NCI-H82 treated with DMSO at 0.1 percent for 48 hours (cell line): Measurements from ENCODE around the gene ANKRD27.
"Not testable (repeated sequence)": the region's sequence is repeated elsewhere in the genome, so short reads cannot be mapped to it uniquely, and the experiment has no call there.

Experiments
- DNase-seq: peaks from one replicate; lab custom pipeline; 2025; ENCODE audit not compliant: unreplicated experiment; lab: John Stamatoyannopoulos, UW

Gene ANKRD27

GRCh38 chr19:32607479-32607878, 67.5 kb downstream of the ANKRD27 start:
- no peak for DNase-seq

DNA sequence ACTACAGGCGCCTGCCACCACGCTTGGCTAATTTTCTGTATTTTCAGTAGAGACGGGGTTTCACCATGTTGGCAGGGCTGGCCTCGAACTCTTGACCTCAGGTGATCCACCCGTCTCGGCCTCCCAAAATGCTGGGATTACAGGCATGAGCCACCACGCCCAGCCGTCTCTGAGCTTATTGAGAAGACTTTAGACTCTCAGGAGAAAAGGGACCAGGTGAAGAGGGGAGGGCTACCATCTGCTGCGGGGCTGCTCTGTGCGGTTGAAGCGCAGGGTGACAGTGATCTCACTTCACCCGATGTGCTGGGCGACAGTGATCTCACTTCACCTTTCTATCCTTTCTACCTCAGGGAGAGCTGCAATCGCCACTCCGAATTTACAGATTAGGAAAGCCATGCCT, 68.7 kb downstream of the ANKRD27 start:
- DNase-seq = no peak

GRCh38 chr19:32605544-32605943, 69.4 kb downstream of the ANKRD27 start:
- no peak for DNase-seq

GRCh38 chr19:32603961-32604360, 71.0 kb downstream of the ANKRD27 start:
- DNase-seq = no peak

DNA sequence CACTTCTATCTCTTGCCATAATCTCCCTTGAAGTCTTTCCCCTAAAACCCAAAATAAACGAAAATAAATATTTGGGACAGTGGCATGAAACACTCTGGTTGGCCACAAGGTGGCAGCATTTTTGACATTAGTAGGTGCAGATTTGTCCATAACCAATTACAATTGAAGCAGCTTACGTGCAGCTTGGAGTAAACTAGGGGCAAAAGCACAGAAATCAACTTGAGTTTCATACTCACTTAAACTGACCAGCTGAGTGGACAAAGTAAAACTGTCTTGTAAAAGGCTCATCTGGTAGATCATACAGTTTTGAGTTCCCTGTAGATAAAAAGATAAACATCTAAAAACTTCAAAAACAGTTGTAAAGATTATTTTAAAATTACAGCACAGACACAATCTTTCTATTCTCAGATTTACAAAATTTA, 75.2 kb downstream of the ANKRD27 start:
- DNase-seq = peak; percentile 23

GRCh38 chr19:32599258-32599657, 75.7 kb downstream of the ANKRD27 start:
- DNase-seq = no peak

DNA sequence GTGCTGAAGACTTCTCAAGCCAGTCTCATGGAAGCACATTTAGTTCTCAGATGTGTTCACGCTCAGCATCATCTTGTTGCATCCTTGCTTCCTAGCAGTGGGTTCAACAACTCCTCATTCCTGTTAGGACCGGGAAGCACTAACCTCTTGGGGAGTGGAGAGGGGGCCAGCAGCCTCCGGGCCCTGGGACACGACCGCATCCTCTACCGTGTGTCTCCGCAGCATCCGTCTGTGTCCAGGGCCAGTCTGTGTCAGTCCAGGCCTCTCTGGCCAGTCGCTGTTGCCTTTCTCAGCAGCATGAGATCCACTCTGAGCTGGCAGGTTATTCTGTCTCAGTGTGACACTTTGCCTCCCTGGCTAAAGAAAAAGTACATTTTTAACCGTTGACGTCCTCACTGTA, 77.0 kb downstream of the ANKRD27 start:
- no peak for DNase-seq

GRCh38 chr19:32595491-32595890, 79.5 kb downstream of the ANKRD27 start:
- no peak for DNase-seq

GRCh38 chr19:32594021-32594420, 81.0 kb downstream of the ANKRD27 start:
- no peak for DNase-seq

DNA sequence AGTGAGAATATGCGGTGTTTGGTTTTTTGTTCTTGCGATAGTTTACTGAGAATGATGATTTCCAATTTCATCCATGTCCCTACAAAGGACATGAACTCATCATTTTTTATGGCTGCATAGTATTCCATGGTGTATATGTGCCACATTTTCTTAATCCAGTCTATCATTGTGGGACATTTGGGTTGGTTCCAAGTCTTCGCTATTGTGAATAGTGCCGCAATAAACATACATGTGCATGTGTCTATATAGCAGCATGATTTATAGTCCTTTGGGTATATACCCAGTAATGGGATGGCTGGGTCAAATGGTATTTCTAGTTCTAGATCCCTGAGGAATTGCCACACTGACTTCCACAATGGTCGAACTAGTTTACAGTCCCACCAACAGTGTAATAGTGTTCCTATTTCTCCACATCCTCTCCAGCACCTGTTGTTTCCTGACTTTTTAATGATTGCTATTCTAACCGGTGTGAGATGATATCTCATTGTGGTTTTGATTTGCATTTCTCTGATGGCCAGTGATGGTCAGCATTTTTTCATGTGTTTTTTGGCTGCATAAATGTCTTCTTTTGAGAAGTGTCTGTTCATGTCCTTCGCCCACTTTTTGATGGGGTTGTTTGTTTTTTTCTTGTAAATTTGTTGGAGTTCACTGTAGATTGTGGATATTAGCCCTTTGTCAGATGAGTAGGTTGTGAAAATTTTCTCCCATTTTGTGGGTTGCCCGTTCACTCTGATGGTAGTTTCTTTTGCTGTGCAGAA, 87.1 kb downstream of the ANKRD27 start:
- DNase-seq = not testable (repeated sequence)

DNA sequence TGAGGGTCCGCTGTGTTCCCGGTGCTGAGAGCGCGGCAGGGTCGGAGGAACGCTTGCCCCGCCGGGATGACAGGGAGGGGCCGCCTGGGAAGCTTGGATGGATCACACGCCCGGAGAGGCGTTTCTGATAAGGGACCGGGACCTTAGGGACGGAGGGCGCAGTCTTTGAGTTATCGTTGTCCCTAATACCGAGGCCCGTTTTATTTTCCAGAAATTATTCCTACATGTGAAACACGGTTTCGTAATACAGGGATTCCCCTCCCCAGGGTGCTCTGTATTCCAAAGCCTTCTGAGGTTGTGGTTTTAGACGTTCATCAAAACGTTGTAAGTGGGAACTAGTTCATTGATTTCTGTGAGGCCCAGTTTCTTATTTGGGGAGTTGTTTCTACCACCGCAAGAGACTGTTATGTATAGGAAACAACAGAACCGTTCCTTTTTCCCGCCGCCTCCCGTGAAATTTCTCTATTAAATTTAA, 93.2 kb downstream of the ANKRD27 start:
- DNase-seq = no peak

- peak; percentile 83 for DNase-seq
These were observed 93.9 kb downstream of the ANKRD27 start, which contains the start of gene PDCD5 for GRCh38 chr19:32580901-32581704. Gene PDCD5 (plus strand): TSS chr19:32581190. CDS start chr19:32581262, 72 bp downstream.

DNA sequence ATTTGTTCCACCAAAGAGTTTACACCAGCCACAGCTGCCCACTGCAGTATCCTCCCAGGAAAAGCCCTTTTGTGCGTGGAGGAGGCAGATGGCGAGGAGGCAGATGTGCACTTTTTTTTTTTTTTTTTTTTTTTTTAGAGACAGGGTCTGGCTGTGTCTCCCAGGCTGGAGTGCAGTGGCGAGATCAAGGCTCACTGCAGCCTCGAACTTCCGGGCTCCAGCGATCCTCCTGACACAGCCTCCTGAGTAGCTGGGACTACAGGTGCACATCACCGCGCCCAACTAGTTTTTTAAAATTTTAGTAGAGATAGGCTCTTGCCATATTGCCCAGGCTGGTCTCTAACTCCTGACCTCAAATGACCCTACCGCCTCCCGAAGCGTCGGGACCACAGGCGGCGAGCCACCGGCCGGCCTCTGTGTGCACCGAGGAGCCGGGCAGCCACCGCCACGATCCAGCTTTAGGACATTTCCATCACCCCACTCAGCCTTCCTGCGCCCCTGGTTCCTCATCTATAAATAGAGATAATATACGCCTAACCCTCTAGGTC, 94.6 kb downstream of the ANKRD27 start:
- peak; percentile 19 for DNase-seq

DNA sequence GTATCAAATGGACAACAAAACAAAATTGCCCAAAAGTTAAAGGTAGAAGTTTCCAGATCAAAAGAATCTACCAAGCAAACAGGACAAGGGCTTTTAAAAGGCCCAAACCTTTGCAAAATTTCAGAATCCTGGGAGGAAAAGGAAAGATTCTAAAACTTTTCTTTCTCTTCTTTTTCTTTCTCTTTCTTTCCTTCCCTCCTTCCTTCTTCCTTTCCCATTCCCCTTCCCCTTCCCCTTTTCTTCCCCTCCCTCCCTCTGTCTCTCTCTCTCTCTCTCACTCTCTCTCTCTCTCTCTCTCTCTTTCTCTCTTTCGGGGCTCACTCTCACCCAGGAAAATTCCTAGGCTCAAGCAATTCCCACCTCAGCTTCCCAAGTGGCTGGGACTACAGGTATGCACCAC, 98.2 kb downstream of the ANKRD27 start:
- DNase-seq = no peak

DNA sequence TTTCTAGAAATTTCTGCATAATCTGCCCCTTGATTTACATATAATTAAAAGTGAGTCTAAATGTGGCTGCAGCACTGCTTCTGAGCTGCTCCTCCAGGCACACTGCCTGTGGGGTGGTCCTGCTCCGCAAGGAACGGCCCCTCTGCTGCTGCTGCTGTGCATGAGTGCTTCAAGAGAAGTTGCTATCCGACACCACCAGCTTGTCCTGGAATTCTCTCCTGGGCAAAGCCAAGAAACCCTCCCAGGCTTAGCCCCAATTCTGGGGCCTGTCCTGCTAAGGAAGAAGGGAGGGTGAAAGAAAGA, 101.5 kb downstream of the ANKRD27 start:
- no peak for DNase-seq

DNA sequence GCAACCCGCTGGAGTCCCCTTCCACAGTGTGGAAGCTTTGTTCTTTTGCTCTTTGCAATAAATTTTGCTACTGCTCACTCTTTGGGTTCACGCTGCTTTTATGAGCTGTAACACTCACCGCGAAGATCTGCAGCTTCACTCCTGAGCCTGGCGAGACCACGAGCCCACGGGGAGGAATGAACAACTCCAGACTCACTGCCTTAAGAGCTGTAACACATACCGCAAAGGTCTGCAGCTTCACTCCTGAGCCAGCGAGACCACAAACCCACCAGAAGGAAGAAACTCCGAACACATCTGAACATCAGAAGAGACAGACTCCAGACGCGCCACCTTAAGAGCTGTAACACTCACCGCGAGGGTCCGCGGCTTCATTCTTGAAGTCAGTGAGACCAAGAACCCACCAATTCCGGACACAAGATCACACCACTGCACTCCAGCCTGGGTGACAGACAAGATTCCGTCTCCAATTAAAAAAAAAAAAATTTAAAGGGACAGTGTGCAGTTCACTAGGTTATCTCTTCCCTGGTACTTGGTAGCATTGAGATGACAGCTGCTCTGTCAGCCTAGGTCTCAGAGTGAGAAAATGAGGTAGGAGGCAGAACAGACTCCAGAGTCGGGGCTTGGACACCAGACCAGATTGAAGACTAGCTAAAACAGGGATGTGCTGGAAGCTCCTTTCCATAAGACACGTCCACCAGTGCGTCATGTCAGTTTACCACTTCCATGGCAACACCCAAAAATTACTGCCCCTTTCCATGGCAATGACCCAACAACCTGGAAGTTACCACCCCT, 102.1 kb downstream of the ANKRD27 start:
- DNase-seq = not testable (repeated sequence)

DNA sequence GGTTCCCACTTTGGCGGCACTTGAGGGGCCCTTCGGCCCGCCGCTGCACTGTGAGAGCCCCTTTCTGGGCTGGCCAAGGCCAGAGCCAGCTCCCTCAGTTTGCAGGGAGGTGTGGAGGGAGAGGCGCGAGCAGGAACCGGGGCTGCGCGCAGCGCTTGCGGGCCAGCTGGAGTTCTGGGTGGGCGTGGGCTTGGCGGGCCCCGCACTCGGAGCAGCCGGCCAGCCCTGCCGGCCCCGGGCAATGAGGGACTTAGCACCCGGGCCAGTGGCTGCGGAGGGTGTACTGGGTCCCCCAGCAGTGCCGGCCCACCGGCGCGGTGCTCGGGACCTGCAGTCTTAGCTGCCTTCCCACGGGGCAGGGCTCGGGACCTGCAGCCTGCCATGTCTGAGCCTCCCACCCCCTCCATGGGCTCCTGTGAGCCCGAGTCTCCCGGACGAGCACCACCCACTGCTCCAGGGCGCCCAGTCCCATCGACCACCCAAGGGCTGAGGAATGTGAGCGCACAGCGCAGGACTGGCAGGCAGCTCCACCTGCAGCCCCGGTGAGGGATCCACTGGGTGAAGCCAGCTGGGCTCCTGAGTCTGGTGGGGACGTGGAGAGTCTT, 103.4 kb downstream of the ANKRD27 start:
- not testable (repeated sequence) for DNase-seq

- peak; percentile 17 for DNase-seq
These were observed 104.7 kb downstream of the ANKRD27 start for GRCh38 chr19:32570081-32570785.

DNA sequence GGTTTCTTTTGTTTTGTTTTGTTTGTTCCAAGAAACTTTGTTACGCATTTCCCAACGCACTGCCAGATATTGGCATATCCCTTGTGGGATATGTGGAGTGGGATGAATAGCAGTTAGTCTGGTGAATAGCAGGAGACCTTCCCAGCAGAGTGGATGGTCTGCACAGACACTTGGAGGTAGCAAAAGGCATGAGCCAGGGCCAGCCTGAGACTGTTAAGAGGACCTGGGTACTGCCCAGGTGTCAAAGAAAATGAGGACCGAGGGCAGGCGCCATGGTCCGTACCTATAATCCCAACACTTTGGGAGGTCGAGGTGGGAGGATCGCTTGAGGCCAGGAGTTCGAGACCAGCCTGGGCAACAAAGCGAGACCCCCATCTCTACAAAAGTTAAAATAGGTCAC, 107.5 kb downstream of the ANKRD27 start:
- no peak for DNase-seq

- peak; percentile 30 for DNase-seq
These were observed 108.6 kb downstream of the ANKRD27 start for GRCh38 chr19:32566246-32566830.
